Astrocyte of the cerebellum (primary cell): ENCODE results near the gene ZIC4.
A peak's percentile ranks its signal among the peaks of the same experiment; 100 is the strongest.

Experiments
- DNase-seq: peaks from one replicate; pipeline ENCODE4 v3.0.0-alpha.2; 2011; ENCODE audit warnings: low read depth
- H3K4me3 ChIP-seq: 2 replicates; pipeline ENCODE4 v1.5.1; 2011; ENCODE audit warnings: mild to moderate bottlenecking, low read depth, low read length, moderate library complexity
- CTCF ChIP-seq: IDR thresholded peaks from 2 replicates; pipeline ENCODE4 v1.5.1; 2012; ENCODE audit warnings: low read length, low read depth, moderate library complexity, mild to moderate bottlenecking; ENCODE audit errors: missing control alignments
- in situ Hi-C: cut with HindIII; loops from 2 replicates; pipeline ENCODE4 v1.10.0; 2017; ENCODE audit warnings: low sequenced_read_pairs

The ZIC4 gene

DNA sequence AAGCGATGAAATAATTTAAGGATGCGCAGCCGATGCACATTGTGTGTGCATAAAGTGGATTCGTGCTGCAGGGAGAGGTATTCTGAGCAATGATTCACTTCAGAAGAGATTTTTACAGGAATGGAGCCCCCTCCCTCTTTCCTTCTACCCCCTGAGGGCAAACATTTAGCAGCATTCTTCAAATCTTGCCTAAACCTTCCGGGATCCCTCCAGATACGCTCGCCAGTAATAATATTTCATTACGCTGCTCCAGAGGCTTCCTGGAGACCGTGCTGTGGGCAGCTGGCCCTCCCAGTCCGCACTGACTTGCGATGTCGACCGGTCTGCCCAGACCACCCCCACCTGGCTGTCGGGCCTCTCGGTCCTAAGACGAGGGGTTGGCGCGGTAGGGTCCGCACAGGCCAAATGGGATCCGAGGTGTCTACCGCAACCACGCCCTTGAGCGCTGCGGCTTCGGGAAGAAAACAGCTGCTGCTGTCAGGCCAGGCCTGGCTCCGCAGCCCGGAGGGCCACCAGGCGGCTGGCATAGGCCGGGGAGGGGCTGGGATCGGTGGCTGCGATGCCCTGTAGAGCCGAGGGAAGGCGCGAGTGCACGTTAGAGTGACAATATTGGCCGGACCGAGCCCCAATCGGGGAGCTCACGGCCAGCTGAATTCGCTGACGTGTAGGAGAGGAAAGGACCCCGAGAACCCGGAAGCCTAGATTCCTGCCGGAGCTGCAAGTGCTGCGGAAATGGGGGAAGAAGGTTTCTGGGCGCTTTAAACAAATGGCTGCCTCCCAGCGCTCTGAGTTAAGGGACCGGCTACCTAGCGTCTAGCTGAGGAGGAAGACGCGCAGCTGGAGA lies 14.3 kb downstream of the ZIC4 start:
- H3K4me3 ChIP-seq: peak overlapping the region; percentile 82

DNA sequence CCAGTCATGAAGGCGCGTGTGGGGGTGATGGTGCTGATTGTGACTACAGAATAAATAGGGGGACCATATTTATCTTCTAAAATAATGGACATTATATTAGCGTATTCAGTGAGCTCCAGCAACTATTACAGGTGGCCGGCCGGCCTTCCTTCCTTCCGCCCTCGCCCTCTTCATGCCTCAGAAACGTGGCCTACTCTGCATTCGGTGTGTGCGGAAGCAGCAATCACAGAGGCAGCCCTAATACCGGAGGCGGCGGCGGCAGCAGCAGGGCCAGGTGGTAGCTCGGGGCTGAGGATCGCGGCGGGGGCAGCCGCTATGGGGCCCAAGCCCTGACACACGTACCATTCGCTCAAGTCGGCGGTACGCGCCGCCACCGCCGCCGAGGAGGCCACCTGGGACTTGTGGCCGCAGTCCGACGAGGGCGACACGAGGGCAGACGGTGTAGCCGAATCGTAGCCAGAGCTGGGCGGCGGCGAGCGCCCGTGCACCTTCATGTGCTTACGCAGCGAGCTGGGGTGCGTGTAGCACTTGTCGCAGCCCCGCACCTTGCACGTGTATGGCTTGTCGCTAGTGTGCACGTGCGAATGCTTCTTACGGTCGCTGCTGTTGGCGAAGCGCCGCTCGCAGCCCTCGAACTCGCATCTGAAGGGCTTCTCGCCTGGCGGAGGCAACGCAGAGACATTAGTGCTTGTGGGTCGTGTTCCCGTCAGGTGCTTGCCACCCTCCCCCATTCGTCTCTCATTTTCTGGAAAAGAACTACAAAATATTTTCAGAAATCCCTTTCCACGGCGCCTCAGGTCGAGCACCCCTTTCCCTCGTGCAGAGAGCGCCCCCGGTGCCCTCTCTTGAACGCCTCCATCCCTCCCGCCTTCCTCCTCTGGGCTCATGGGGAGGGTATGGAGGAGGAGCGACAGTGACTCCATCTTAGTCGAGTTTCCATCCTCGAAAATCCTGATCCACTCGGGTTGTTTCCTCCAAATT lies 15.5 kb downstream of the ZIC4 start:
- in situ Hi-C loops: loop anchor here (25.0 kb wide), 1 partner anchor 579 kb away; no protein-coding TSS in a partner anchor
- peak overlapping the region; percentile 82 for H3K4me3 ChIP-seq
- no peak for DNase-seq
- no peak for TF ChIP-seq CTCF

More for the DNA sequence above, 14.3 kb downstream of the ZIC4 start:
- peak; percentile 44 for TF ChIP-seq CTCF
- DNase-seq: peak; percentile 86
- in situ Hi-C loops: loop anchor here (25.0 kb wide), 1 partner anchor 580 kb away; no protein-coding TSS in a partner anchor

GRCh38 chr3:147389717-147390116 lies 16.6 kb downstream of the ZIC4 start:
- in situ Hi-C loops: loop anchor here (25.0 kb wide), 1 partner anchor 577 kb away; no protein-coding TSS in a partner anchor
- H3K4me3 ChIP-seq: no peak overlapping the region
- DNase-seq: no peak
- TF ChIP-seq CTCF: no peak

DNA sequence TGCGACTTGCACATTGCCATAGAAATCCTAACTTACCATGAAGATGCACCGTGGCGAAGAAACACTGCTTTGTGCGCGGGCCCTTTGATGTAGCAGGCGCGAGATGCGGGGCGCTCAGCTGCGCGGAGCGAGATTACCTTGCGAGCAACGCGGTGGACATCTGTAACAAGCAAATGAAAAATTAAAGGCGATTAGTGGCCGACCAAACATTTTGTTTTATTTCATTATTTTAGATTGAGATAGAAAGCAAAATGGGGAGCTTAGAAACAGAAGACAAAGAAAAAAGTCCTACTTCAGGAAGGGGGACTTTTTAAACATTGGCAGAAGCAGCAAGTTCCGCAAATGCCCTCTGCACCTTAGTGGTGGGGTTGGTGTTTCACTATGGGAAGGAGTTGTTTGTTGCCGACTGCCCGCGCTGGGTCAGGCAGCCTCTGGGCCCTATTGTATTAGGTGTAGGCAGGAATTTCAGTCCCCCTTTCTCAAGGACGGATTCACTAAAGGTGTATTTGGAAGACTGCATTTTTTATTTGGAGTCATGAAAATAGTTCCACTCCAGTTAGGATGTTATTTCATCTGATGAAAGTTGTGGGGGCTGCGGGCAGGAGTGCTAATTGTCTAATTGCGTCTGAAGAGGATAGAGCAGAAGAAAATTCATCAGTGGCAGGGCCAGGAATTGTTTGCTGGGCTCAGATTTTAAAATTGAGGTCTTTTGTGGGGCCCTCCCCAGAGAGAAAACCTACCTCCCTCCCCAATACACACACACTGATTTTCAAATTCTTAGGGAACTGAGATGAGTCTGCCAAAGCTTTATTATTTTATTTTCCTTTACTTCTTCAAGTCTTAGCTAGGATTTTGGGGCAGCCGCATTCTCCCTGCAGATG lies 17.4 kb downstream of the ZIC4 start:
- no peak for TF ChIP-seq CTCF
- peak overlapping the region; percentile 21 for H3K4me3 ChIP-seq
- DNase-seq: no peak
- in situ Hi-C loops: loop anchor here (25.0 kb wide), 1 partner anchor 577 kb away; no protein-coding TSS in a partner anchor

GRCh38 chr3:147387885-147388699 lies 18.3 kb downstream of the ZIC4 start:
- in situ Hi-C loops: loop anchor here (25.0 kb wide), 1 partner anchor 576 kb away; no protein-coding TSS in a partner anchor

More at GRCh38 chr3:147387885-147388699, 18.3 kb downstream of the ZIC4 start:
- DNase-seq: no peak
- TF ChIP-seq CTCF: no peak
- H3K4me3 ChIP-seq: peak overlapping the region; percentile 21
